ENCODE results near the gene INSYN2A.

The INSYN2A gene

DNA sequence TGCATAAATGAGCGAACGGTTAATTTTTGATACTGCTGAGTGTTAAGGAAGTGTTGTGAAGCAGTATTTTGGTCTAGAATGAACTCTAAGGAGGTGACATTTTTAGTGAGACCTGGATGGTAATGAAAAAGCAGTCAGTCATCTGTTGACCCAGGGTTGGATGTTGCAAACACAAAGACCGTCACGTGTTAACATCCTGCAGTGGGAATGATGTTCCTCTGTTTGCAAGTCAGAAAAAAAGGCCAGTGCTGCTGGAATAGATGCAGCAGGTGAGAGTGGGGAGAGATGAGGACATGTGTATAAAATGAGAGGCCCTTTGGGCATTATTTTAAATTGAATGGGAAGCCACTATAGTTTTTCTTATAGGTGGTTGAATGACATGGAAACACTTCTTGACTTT lies 39.3 kb downstream of the INSYN2A start:
- TF ChIP-seq FOXP2 (optimal IDR thresholded peaks at IDR 0.05; ENCODE audit: borderline replicate concordance, extremely low read depth, extremely low read length, insufficient read depth): no peak
- TF ChIP-seq, protein P1, sequence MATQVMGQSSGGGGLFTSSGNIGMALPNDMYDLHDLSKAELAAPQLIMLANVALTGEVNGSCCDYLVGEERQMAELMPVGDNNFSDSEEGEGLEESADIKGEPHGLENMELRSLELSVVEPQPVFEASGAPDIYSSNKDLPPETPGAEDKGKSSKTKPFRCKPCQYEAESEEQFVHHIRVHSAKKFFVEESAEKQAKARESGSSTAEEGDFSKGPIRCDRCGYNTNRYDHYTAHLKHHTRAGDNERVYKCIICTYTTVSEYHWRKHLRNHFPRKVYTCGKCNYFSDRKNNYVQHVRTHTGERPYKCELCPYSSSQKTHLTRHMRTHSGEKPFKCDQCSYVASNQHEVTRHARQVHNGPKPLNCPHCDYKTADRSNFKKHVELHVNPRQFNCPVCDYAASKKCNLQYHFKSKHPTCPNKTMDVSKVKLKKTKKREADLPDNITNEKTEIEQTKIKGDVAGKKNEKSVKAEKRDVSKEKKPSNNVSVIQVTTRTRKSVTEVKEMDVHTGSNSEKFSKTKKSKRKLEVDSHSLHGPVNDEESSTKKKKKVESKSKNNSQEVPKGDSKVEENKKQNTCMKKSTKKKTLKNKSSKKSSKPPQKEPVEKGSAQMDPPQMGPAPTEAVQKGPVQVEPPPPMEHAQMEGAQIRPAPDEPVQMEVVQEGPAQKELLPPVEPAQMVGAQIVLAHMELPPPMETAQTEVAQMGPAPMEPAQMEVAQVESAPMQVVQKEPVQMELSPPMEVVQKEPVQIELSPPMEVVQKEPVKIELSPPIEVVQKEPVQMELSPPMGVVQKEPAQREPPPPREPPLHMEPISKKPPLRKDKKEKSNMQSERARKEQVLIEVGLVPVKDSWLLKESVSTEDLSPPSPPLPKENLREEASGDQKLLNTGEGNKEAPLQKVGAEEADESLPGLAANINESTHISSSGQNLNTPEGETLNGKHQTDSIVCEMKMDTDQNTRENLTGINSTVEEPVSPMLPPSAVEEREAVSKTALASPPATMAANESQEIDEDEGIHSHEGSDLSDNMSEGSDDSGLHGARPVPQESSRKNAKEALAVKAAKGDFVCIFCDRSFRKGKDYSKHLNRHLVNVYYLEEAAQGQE (IDR thresholded peaks at IDR 0.05; ENCODE audit: insufficient read depth in 1 of 2, low read depth in 2 of 2, low read length in 2 of 2): no peak
- TF ChIP-seq POLR2AphosphoS5 (IDR thresholded peaks at IDR 0.05; ENCODE audit: low read depth, low read length): no peak
- TF ChIP-seq TAF1 (IDR thresholded peaks at IDR 0.05; ENCODE audit: borderline replicate concordance, insufficient read depth, low read length): no peak
- TF ChIP-seq SIN3A (IDR thresholded peaks at IDR 0.05; ENCODE audit: borderline replicate concordance, insufficient read depth, low read length): no peak

DNA sequence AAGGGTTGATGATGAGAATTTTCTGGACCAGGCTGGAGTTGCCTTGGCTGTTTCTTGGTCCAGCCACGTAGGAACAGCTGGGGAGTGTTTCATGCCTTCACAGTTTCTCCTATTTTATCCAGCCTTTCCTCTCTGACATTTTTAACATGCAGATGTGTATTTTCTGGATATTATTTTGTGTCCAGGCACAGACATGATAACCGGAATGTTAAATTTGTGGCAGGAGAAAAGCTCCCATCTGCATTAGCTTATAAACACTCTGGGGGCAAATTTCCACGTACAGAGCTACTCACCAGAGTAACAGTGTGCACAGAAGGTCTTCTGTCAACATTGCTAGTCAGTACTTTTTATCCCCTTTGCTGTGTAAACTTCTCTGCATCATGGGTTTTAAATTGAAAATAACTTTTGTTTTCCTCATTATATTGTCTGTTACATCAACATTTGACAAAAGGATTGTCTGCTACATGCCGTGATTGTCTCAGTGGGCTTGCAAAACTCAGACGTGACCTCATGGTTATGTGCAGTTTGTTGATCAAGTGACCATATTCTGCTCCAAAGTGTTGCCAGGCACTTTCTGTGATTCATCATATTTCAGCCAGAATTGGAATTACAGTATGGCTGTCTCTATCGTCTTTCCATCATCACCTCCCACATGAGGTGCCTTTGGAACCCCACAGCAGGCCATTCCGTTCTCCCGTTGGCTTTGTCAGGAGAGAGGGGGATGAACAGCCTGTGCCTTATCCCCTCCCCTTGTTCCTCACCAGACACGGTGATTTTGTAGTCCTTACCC lies 41.4 kb downstream of the INSYN2A start:
- TF ChIP-seq SIN3A (IDR thresholded peaks at IDR 0.05; ENCODE audit: borderline replicate concordance, insufficient read depth, low read length) (no peak), FOXP2 (optimal IDR thresholded peaks at IDR 0.05; ENCODE audit: borderline replicate concordance, extremely low read depth, extremely low read length, insufficient read depth) (no peak), POLR2AphosphoS5 (IDR thresholded peaks at IDR 0.05; ENCODE audit: low read depth, low read length) (no peak), TAF1 (IDR thresholded peaks at IDR 0.05; ENCODE audit: borderline replicate concordance, insufficient read depth, low read length) (no peak)
- TF ChIP-seq, protein P1 (IDR thresholded peaks at IDR 0.05; ENCODE audit: insufficient read depth in 1 of 2, low read depth in 2 of 2, low read length in 2 of 2): no peak

DNA sequence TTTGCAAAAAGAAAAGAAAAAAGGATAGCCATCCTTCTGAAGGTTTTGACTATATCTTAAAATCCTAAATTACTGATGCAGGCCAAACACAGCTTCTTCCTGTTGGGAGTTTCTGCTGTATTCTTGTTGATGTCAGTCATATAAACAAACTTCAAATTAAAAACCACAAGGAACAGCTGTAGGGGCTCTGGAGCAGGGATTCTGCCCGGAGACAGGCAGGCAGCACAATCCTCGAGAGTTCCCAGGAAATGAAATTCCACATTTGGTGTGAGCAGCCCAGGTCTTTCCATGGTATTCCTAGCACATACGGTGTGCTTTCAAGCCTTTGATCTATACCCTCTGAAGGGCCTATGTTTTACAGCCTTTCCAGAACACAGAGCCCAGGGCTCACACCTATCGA lies 43.2 kb downstream of the INSYN2A start:
- TF ChIP-seq FOXP2 (optimal IDR thresholded peaks at IDR 0.05; ENCODE audit: borderline replicate concordance, extremely low read depth, extremely low read length, insufficient read depth): no peak
- TF ChIP-seq, protein P1 (IDR thresholded peaks at IDR 0.05; ENCODE audit: insufficient read depth in 1 of 2, low read depth in 2 of 2, low read length in 2 of 2): no peak

DNA sequence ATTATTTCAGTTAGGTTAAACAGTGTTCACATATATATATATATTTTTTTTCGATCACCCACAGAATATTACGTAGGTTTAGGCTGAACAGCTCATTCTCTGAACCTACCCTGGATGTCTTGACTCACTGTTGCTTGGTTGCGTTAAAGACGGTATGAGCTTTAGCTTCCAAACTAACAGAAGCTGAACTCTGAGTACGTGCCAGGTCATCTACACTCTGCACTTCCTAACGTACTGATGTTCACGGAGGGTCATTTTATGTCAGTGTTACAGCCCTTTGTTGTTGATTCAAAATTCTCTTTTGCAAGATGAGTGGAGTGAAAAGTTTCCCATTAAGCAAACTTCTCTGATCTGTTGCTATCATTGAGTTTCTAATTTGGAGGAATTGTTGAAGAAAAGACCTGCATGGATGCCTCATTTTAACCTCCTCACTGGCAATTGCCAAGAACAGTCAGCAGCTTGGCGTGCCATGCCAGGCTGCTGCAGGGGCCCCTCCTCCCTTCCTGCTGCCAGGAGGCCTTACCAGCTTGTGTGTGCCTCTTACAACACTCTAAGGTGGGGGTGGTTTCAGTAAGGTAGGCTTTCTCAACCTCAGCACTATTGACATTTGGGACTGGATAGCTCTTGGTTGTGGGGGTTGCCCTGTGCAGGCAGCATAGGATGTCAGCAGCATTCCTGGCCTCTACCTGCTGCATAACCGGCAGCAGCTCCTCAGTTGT lies 44.3 kb downstream of the INSYN2A start:
- TF ChIP-seq FOXP2 (optimal IDR thresholded peaks at IDR 0.05; ENCODE audit: borderline replicate concordance, extremely low read depth, extremely low read length, insufficient read depth) (no peak), TAF1 (IDR thresholded peaks at IDR 0.05; ENCODE audit: borderline replicate concordance, insufficient read depth, low read length) (no peak), SIN3A (IDR thresholded peaks at IDR 0.05; ENCODE audit: borderline replicate concordance, insufficient read depth, low read length) (no peak), POLR2AphosphoS5 (IDR thresholded peaks at IDR 0.05; ENCODE audit: low read depth, low read length) (no peak)
- TF ChIP-seq, protein P1 (IDR thresholded peaks at IDR 0.05; ENCODE audit: insufficient read depth in 1 of 2, low read depth in 2 of 2, low read length in 2 of 2): no peak

Data from PFSK-1 (cell line).